A549 (cell line): Measurements from ENCODE around the gene INF2. TPM values are rescaled to one million over a fixed set of nuclear protein-coding genes. Genes with fewer than 3 reads are reported as not detected.

Experiments
- ATAC-seq, 2 experiments: fragments of 200-7000 bp in 1 of 2; fragments of >200 bp in 1 of 2; cut with Nextera tagmentation in 1 of 2; cut with Tn5 transposase in 1 of 2; 3 replicates each; pipeline versions ENCODE4 v1.8.0 to v1.9.1; 2018 to 2020; ENCODE audit warnings: mild to moderate bottlenecking in 1 of 2, moderate library complexity in 1 of 2
- CTCF ChIA-PET: fragments of 300-600 bp; sonication (Branson Sonifier 250); formaldehyde crosslinking; extraction: SDS; loops from one replicate; lab custom pipeline; 2021; ENCODE audit warnings: antibody characterized with exemption, inconsistent platforms; lab: Yijun Ruan, JAX
- POLR2A ChIA-PET: fragments of 350-600 bp; formaldehyde crosslinking; extraction: SDS; loops from one replicate; lab custom pipeline; 2021; ENCODE audit warnings: antibody characterized with exemption, inconsistent platforms; lab: Yijun Ruan, JAX
- DNase-seq, 2 experiments: peaks; one replicate each; pipeline versions ENCODE4 v3.0.0 to v3.0.0-alpha.2; 2011 to 2016; ENCODE audit warnings: low read depth in 1 of 2, low spot score in 1 of 2
- FAIRE-seq: peaks from 2 replicates; lab custom pipeline; 2011; peaks lifted over from hg19 to GRCh38; lab: Jason Lieb, UNC
- H3K27ac ChIP-seq, 2 experiments: fragments of >200 bp; sonication (Bioruptor Twin); formaldehyde crosslinking; 3 replicates each; pipeline ENCODE4 v1.5.1; 2016 to 2017
- H3K4me1 ChIP-seq: fragments of >200 bp; sonication (Bioruptor Twin); formaldehyde crosslinking; 3 replicates; pipeline ENCODE4 v1.6.1; 2016
- H3K4me2 ChIP-seq: fragments of >200 bp; sonication (Bioruptor Twin); formaldehyde crosslinking; 3 replicates; pipeline ENCODE4 v1.6.1; 2016
- H3K4me3 ChIP-seq: fragments of >200 bp; sonication (Bioruptor Twin); formaldehyde crosslinking; 3 replicates; pipeline ENCODE4 v1.5.1; 2016
- H3K9me3 ChIP-seq: fragments of >200 bp; sonication (Bioruptor Twin); formaldehyde crosslinking; 3 replicates; pipeline ENCODE4 v1.6.1; 2016
- CBX8 ChIP-seq: fragments of 200-600 bp; sonication (generic); IDR thresholded peaks from 2 replicates; pipeline ENCODE4 v1.6.1; 2016
- CEBPB ChIP-seq, 2 experiments: fragments of >200 bp in 1 of 2; sonication (Bioruptor Twin) in 1 of 2; formaldehyde crosslinking in 1 of 2; IDR thresholded peaks; 2 replicates each; pipeline ENCODE4 v1.6.1; 2012 to 2016
- EHF ChIP-seq: fragments of 250-450 bp; sonication (Bioruptor Pico); IDR thresholded peaks from 2 replicates; pipeline ENCODE4 v1.5.0; 2020; ENCODE audit warnings: mild to moderate bottlenecking
- ESRRA ChIP-seq: fragments of 150-350 bp; IDR thresholded peaks from 2 replicates; pipeline ENCODE4 v1.6.1; 2014; ENCODE audit warnings: mild to moderate bottlenecking, low read length, borderline replicate concordance
- FOSL2 ChIP-seq, 2 experiments: fragments of 450-650 bp in 1 of 2; fragments of >200 bp in 1 of 2; sonication (Bioruptor Twin) in 1 of 2; formaldehyde crosslinking; IDR thresholded peaks; 2 replicates each; pipeline versions ENCODE4 v1.5.0 to v1.6.1; 2016 to 2020; ENCODE audit warnings: mild to moderate bottlenecking in 1 of 2, moderate library complexity in 1 of 2
- FOXS1 ChIP-seq: fragments of 250-450 bp; sonication (Bioruptor Pico); IDR thresholded peaks from 2 replicates; pipeline ENCODE4 v1.5.0; 2020; ENCODE audit warnings: mild to moderate bottlenecking, moderate library complexity
- HDAC2 ChIP-seq: fragments of 200-600 bp; sonication (generic); IDR thresholded peaks from 2 replicates; pipeline ENCODE4 v1.6.1; 2016
- HEYL ChIP-seq: fragments of 250-450 bp; sonication (Bioruptor Pico); IDR thresholded peaks from 2 replicates; pipeline ENCODE4 v1.8.0; 2021; ENCODE audit warnings: mild to moderate bottlenecking, moderate library complexity
- HOXA7 ChIP-seq: fragments of 250-450 bp; sonication (Bioruptor Pico); IDR thresholded peaks from 2 replicates; pipeline ENCODE4 v1.5.0; 2020; ENCODE audit warnings: mild to moderate bottlenecking, moderate library complexity
- HOXB5 ChIP-seq: fragments of 250-450 bp; sonication (Bioruptor Pico); IDR thresholded peaks from 2 replicates; pipeline ENCODE4 v1.5.0; 2020; ENCODE audit warnings: mild to moderate bottlenecking, moderate library complexity
- JUN ChIP-seq, 2 experiments: fragments of >200 bp; sonication (Bioruptor Twin); formaldehyde crosslinking; IDR thresholded peaks; 2 replicates in 1 of 2; 3 replicates in 1 of 2; pipeline ENCODE4 v1.6.1; 2016 to 2017
- MAFK ChIP-seq: fragments of 450-650 bp; IDR thresholded peaks from 2 replicates; pipeline ENCODE4 v1.6.1; 2014; ENCODE audit not compliant: partially characterized antibody
- MAX ChIP-seq: IDR thresholded peaks from 2 replicates; pipeline ENCODE4 v1.6.1; 2012
- PBX3 ChIP-seq: IDR thresholded peaks from 2 replicates; pipeline ENCODE4 v1.6.1; 2012
- POLR2AphosphoS2 ChIP-seq: conservative IDR thresholded peaks from 2 replicates; pipeline ENCODE4 v1.6.1; 2012; ENCODE audit warnings: low read length, improper control_type of control experiment, inconsistent platforms
- RAD21 ChIP-seq, 2 experiments: fragments of >200 bp in 1 of 2; sonication (Bioruptor Twin) in 1 of 2; formaldehyde crosslinking in 1 of 2; IDR thresholded peaks in 1 of 2; conservative IDR thresholded peaks in 1 of 2; 2 replicates in 1 of 2; 3 replicates in 1 of 2; pipeline ENCODE4 v1.6.1; 2012 to 2018; ENCODE audit warnings: inconsistent platforms in 1 of 2
- RCOR1 ChIP-seq: fragments of 150-350 bp; IDR thresholded peaks from 2 replicates; pipeline ENCODE4 v1.6.1; 2014; ENCODE audit warnings: antibody characterized with exemption, low read length, low read depth
- ZC3H11A ChIP-seq: fragments of 450-650 bp; IDR thresholded peaks from 2 replicates; pipeline ENCODE4 v1.6.1; 2014; ENCODE audit warnings: antibody characterized with exemption, mild to moderate bottlenecking
- WGBS: methylation state at CpG from one replicate; pipeline ENCODE4 v1.1.6; 2017; ENCODE audit errors: missing lambda C conversion rate; 5-methylcytosine and 5-hydroxymethylcytosine counted together
- polyA plus RNA-seq, 4 experiments: library from polyadenylated mRNA; depleted of rRNA in 3 of 4; stranded (reverse); fragments of >200 nt; fragmentation: RNase III in 1 of 4; extraction: RNeasy Plus Mini Kit Qiagen cat#74134 plus additional on column Dnase treatment in 1 of 4; gene quantifications; 2 replicates in 3 of 4; 3 replicates in 1 of 4; pipeline ENCODE4 v1.2.3, GENCODE V29; 2011 to 2017
- TF ChIP-seq, protein P1 (sequence below): IDR thresholded peaks from 2 replicates; pipeline ENCODE4 v1.6.1; 2012; ENCODE audit warnings: low read depth, borderline replicate concordance
- TF ChIP-seq, protein P2 (sequence below): fragments of >200 bp; sonication (Bioruptor Twin); formaldehyde crosslinking; IDR thresholded peaks from 2 replicates; pipeline ENCODE4 v1.6.1; 2016

The INF2 gene
- polyA plus RNA-seq, 2 of the 4 experiments (the other 2 are of a cell fraction), result 24.7 to 71.2 TPM

- Histone ChIP-seq H3K4me1 (peaks cover 46% of the 10 kb centered on the region), H3K9me3 (no peaks in the 10 kb centered on the region), H3K27ac (peak overlapping the region; percentile 82 to 92; a peak in 5 of 6 replicates), H3K4me3 (no peak overlapping the region), H3K4me2 (peak overlapping the region; percentile 94)
- FAIRE-seq (no peak), ATAC-seq (peak in 1 of 2 experiments; percentile 0; a peak in 2 of 6 replicates), DNase-seq (no peak)
- POLR2A ChIA-PET, result interaction anchor here (1.5 kb wide), 1 partner anchor 27 kb away, joined by 5 read pairs; the partner anchor contains the start of gene SIVA1
- 72% methylated on average over 16 of the region's 25 CpGs for WGBS
- CTCF ChIA-PET, result interaction anchor here (0.5 to 6.2 kb wide), 15 partner anchors 10 to 905 kb away, joined by 3 to 65 read pairs (median 5); no protein-coding TSS in a partner anchor
- TF ChIP-seq ZC3H11A, result no peak
- TF ChIP-seq CEBPB (IDR thresholded peaks at IDR 0.05), result no peak
- TF ChIP-seq EHF (CRISPR knock-in tag), result no peak
- TF ChIP-seq, protein P1, sequence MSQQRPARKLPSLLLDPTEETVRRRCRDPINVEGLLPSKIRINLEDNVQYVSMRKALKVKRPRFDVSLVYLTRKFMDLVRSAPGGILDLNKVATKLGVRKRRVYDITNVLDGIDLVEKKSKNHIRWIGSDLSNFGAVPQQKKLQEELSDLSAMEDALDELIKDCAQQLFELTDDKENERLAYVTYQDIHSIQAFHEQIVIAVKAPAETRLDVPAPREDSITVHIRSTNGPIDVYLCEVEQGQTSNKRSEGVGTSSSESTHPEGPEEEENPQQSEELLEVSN, result no peak
- no peak for TF ChIP-seq HDAC2
- no peak for TF ChIP-seq FOSL2 (IDR thresholded peaks at IDR 0.05)
- 0 out of 2 replicates have a peak, but pooled peaks have one; percentile 29 for TF ChIP-seq FOSL2 (CRISPR knock-in tag; IDR thresholded peaks at IDR 0.05)
- TF ChIP-seq RAD21 (conservative IDR thresholded peaks at IDR 0.05 in 1 of 2, IDR thresholded peaks at IDR 0.05 in 1 of 2), result 0 out of 5 replicates have a peak, but pooled peaks of 1 of the 2 experiments have one; percentile 8
- no peak for TF ChIP-seq ESRRA
- TF ChIP-seq MAX, result no peak
- no peak for TF ChIP-seq JUN (IDR thresholded peaks at IDR 0.05)
- no peak for TF ChIP-seq RCOR1
- TF ChIP-seq, protein P2, sequence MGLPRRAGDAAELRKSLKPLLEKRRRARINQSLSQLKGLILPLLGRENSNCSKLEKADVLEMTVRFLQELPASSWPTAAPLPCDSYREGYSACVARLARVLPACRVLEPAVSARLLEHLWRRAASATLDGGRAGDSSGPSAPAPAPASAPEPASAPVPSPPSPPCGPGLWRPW, result no peak
- TF ChIP-seq POLR2AphosphoS2, result no peak; the same call in 1 of the 2 replicates
- TF ChIP-seq CBX8, result no peak
- 0 out of 2 replicates have a peak, but pooled peaks have one; percentile 30 for TF ChIP-seq PBX3
These were observed 36.5 kb downstream of the INF2 start for GRCh38 chr14:104725772-104726548.

DNA sequence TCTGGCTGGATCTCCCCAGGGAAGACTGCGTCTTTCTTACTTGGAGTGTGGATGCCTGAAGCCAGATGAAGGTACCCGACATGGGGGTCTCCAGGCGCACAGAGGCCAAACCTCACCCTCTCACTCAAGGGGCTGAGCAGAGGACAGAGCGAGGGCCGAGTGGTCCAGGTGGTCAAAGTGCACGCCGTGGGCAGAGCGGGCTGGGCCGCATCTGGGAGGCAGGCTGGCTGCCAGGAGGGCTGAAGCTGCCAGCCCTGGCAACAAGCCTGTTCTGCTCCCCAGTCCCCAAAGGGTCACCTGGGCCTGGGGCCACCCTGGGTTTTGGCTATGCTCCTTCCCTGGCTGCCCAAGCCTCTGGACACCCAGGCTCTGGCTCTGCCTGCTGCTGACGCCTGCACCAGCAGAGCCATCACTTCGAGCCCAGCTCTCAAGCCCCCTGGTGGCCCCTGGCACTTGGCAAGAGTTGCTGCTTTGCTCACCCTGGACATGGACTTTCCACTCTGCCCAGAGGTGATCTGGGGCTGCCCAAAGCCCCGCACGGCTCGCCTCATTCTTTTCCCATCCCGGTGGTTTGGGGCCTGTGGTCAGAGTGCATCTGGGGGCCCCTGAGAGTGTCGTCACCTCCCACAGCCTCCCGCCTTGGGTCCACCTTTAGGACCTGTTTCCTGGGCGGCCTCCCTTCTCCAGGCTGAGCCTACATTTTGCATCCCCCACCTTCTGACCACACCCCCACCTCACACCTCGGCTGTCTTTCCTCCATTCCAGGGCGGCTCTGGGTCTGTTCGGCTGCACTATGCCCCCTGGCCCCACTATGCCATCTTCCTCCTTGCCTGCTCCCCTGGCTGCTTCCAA, 37.4 kb downstream of the INF2 start:
- WGBS, result 67% methylated on average over 21 of the region's 21 CpGs
- ATAC-seq, result peak; percentile 6 to 19; a peak in 3 of 6 replicates
- no peak overlapping the region for H3K4me3 ChIP-seq
- H3K4me2 ChIP-seq, result no peak overlapping the region
- H3K4me1 ChIP-seq, result peaks cover 50% of the 10 kb centered on the region
- no peaks in the 10 kb centered on the region for H3K9me3 ChIP-seq
- DNase-seq, result peak; percentile 26 to 44
- ChIA-PET CTCF (interaction anchor here (1.3 to 6.2 kb wide), 6 partner anchors 10 to 100 kb away, joined by 4 to 65 read pairs (median 5); no protein-coding TSS in a partner anchor), POLR2A (no interaction called here)
- TF ChIP-seq HEYL (CRISPR knock-in tag) (no peak), RAD21 (conservative IDR thresholded peaks at IDR 0.05 in 1 of 2, IDR thresholded peaks at IDR 0.05 in 1 of 2) (0 out of 5 replicates have a peak, but pooled peaks of 1 of the 2 experiments have one; percentile 8)
- FAIRE-seq, result no peak
- 0 out of 6 replicates have a peak overlapping the region, but pooled peaks of 1 of the 2 experiments have one; percentile 13 for H3K27ac ChIP-seq

- H3K27ac ChIP-seq, result no peak overlapping the region
- ATAC-seq (no peak), FAIRE-seq (no peak), DNase-seq (no peak)
- CTCF ChIA-PET, result interaction anchor here (1.1 to 1.8 kb wide), 3 partner anchors 20 to 286 kb away, joined by 3 to 4 read pairs (median 4); partner anchors contain the start of gene SIVA1
- no peaks in the 10 kb centered on the region for H3K9me3 ChIP-seq
- no peak overlapping the region for H3K4me2 ChIP-seq
- TF ChIP-seq HOXA7 (CRISPR knock-in tag) (no peak), FOXS1 (no peak), ZC3H11A (no peak), JUN (IDR thresholded peaks at IDR 0.05) (no peak), HOXB5 (CRISPR knock-in tag) (no peak), MAFK (no peak), FOSL2 (IDR thresholded peaks at IDR 0.05) (no peak), FOSL2 (CRISPR knock-in tag; IDR thresholded peaks at IDR 0.05) (no peak)
- POLR2A ChIA-PET, result no interaction called here
- peaks cover 52% of the 10 kb centered on the region for H3K4me1 ChIP-seq
- WGBS, result 92% methylated on average over 17 of the region's 17 CpGs
- no peak overlapping the region for H3K4me3 ChIP-seq
These were observed 39.2 kb downstream of the INF2 start for GRCh38 chr14:104728631-104729030.
